GM21737 (cell line): ENCODE data around the gene SHROOM3.
"Not testable (repeated sequence)": the region's sequence is repeated elsewhere in the genome, so short reads cannot be mapped to it uniquely, and the experiment has no call there.

Source experiments
- ATAC-seq: cut with Tn5 transposase; IDR thresholded peaks from one replicate; pipeline ENCODE4 v1.9.1; 2021; ENCODE audit warnings: mild to moderate bottlenecking, moderate library complexity; ENCODE audit not compliant: unreplicated experiment

SHROOM3 gene

DNA sequence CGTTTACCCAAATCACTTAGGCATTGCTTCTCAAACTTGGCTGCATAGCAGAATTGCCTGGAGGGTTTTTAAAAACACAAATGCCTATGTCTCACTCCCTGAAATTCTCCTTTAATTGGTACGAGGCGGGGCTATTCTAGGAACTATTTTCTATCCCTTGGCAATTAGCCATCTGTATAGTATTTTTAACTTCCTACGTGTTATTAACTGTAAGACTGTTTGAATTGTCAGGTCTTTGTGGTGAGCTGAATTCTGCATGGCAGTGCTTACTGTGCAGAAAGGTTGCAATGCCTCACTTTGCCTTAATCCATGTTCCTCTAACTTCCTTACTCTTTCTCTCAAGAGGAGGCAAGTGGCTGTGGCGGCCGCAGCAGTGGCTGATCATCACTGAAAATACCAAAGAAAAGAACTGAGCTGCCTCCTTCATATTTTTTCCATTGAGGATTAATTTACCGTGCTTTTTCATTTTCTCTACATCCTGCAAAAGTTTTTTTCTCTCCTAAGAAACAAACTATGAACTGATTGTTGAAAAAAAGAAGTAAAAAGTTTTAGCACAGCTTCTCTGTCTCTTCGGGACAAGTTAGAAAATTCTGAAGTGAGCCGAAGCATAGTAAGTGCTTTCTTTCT, at the start of gene SHROOM3:
Gene SHROOM3, plus strand, starts transcription at position 329 of the 627 bp plus-strand sequence. CDS start 824 bp downstream, outside the sequence.
- ATAC-seq: no peak

GRCh38 chr4:76385974-76386373, 49.1 kb upstream of the SHROOM3 start:
- ATAC-seq: no peak

DNA sequence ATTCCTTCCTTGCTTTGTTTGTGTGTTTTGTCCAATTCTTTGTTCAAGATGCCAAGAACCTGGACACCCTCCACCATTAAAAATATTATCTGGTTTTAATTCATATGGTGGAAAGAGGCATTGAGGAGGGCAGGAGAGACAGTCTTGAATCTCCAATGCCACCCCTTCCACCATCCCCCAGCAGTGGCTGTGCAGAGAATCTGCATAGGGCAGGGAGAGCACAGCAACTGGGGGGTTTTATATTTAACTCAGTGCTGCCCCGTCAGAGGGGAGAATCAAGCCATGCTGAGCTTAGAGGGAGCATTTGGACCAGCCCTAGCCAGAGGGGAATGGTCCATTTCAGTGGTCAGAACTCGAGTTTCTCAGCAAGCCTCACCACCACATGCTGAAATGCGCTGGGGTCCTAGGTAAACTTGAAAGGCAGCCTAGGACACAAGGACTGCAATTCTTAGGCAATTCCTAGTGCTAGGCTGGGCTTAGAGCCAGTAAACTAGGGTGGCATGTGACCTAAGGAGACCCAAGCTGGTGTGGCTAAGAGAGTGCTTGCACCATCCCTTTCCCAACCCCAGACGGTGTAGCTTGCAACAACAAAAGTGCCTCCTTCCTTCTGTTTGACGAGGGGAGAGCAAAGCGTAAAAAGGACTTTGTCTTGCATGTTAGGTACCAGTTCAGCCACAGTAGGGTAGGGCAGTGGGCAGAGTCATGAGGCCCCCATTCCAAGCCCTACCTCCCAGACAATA, 48.3 kb upstream of the SHROOM3 start:
- no peak for ATAC-seq

GRCh38 chr4:76388160-76388908, 46.7 kb upstream of the SHROOM3 start:
- no peak for ATAC-seq

DNA sequence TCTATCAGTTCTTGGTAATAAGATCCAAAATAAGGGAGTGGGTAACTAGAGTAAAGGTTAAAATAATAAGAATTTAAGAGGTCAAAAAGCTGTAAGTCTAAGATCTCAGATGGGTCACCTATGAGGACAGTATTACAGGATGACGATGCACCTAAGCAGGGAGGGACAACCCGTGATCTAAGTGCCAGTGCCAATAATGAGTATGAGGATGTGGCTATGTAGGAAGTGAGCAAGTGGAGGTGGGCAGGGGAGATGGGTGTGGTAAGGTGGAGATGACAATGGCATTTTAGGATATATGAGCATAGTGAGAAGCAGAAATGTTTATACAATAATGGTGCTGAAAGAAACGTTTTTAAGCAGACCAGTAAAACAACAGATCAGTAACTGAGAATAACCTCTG, 33.4 kb upstream of the SHROOM3 start:
- ATAC-seq: no peak

GRCh38 chr4:76406081-76406480, 28.9 kb upstream of the SHROOM3 start:
- no peak for ATAC-seq

DNA sequence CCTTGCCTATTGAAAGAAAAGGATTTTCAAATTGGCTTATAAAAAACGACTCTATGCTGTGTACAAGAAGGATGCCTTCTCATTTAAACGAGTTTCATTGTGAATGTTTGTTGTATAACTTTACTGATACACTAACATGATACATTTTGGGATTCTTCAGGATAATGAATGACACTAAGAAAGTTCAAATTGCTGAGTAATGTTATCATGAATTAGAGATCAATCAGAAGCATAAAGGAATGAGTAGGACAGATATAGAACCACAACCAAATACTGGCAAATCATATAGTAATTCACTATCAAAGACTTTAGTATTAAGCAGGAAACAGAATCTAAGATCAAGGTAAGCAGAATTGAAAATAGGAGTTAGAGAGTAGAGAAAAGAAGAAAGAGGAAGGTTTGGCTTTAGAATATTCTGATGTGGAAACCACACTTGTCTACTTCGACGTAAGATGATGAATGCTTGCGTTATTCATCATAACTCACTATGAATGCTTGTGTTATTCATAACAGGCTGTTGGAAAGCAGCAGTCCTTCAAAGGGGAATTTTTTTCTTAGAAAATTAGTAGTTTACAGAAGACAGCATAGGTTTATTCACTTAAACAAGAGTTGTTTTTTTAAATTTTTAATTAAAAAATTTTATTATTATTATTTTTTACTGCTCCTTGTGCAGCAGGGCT, 27.4 kb upstream of the SHROOM3 start:
- ATAC-seq: no peak

- ATAC-seq: no peak
Measured at GRCh38 chr4:76410636-76411035, 24.4 kb upstream of the SHROOM3 start.

DNA sequence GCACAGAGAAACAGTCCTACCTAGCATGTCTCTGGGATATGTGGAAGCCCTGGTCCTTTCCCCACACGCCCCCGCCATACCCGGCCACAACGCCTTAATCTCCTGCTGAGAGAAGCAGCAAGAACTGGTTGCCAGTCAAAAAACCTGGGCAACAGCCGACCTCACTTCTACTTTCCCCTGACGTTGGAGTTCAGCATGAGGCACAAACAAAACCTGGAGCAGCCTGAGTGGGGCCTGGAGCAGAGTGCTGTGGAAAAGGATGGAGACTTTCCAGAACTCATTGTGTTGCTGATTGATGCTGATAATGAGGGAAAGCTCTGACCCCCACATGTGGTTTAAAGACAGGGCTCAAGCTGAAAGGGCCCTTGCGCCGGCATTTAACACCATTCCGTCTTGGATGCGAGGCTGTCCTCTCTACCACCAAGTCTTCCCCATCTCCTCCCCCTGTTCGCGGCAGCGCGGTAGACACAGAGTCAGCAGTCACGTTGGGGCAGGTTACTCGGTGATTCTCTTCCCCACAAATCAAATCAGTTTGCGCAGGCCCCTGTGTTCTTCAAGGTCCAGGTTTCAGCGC, 14.8 kb upstream of the SHROOM3 start:
- no peak for ATAC-seq

DNA sequence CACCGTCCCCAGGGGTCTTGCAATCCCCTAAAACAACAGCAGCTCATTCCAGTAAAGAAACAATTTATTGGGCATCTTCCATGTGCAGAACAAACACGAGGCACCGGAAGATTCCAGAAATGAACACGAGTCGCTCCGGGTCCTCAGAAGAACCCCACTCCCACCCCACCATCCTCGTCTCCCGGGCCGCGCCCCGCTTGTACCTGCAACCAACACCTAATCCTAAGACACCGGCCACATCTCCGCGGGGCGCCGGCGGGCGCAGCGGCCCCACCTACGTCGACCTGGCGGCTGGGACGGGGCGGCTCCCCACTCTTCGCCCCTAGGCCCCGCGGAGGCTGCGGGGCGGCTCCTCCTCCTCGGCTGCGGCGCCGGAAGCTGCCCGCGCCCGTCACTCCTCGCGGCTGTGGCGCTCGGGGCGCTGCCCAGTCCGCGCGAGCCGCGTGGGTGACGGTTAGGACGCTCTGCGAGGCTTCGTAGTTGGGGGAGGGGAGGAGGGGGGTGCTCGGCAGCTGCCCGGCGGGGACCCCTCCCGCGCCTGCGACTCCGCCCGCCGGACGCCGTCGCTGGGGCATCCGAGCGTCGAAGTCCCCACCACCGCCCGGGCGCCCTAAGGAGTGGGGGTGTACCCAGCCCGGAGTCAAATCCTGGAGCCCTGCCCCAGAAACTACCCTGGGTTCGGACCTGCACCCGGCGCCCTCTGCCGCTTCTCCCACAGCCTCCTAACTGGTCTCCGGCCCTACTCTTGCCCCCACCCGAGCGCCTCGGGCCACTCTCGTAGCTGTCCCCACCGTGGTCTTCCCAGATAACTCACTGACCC, 14.1 kb upstream of the SHROOM3 start, which contains the start of gene CCDC158:
Gene CCDC158, minus strand, starts transcription at position 380 of the 820 bp plus-strand sequence. CDS start 17,934 bp downstream, outside the sequence.
- ATAC-seq: no peak

- ATAC-seq: not testable (repeated sequence)
Measured at GRCh38 chr4:76423159-76423558, 11.9 kb upstream of the SHROOM3 start.

- ATAC-seq: no peak
Measured at GRCh38 chr4:76426272-76426671, 8.8 kb upstream of the SHROOM3 start.

- ATAC-seq: no peak
Measured at GRCh38 chr4:76429636-76430035, 5.4 kb upstream of the SHROOM3 start.

DNA sequence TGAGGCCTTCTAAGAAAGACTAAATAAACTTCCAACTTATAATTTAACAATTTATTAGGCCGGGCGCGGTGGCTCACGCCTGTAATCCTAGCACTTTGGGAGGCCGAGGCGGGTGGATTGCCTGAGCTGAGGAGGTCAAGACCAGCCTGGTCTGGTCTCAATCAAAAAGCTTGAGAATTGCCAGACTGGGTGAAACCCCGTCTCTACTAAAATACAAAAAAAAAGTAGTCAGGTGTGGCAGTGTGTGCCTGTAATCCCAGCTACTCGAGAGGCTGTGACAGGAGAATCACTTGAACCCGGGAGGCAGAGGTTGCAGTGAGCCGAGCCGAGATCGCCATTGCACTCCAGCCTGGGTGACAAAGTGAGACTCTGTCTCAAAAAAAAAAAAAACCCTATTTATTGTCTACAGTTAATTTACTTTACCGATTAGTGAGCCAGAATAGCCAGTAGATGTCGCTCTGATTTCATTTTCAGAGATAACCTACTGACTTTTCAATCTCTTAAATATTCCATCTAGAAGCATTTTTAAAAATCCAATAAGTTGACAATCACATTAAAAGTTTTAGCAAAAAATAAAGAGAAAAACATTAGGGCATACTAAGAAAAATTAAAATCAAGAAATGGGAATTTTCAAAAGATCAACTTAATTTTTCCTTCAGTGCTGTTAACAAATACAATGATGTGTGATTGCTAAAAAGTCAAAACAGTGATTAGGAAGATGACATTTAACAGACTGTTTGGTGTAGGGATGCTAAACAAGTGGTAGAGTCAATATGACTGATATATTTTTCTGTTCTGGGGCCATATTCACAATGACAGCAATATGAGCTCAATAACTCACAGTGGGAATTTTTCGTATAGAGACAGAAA, 4.3 kb upstream of the SHROOM3 start:
- no peak for ATAC-seq

GRCh38 chr4:76435528-76436319, 695 bp downstream of the SHROOM3 start:
- ATAC-seq: no peak

- ATAC-seq: no peak
Measured at GRCh38 chr4:76439491-76439890, 4.5 kb downstream of the SHROOM3 start.

GRCh38 chr4:76441881-76442280, 6.9 kb downstream of the SHROOM3 start:
- ATAC-seq: no peak

DNA sequence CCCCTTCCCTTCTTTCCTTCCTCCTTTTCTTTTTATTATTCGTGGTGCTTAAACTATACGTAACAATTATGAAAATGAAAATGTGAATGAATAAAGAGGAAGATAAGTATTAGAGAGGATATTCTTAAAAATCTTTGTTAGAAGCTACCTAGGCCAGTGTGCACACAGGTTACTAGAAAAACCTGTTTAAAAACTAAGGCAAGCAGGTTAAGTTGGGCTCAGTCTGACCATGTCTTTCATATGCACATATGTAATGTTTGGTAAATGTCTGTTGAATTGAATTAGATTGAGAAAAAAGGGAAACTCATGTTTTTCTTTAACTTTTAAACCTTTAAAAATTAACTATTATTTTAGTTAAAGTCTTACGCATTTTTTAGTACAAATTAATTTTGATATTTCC, 7.8 kb downstream of the SHROOM3 start:
- no peak for ATAC-seq
